HepG2 (cell line): ENCODE measurements around the gene MZF1. TPM values are rescaled to one million over a fixed set of nuclear protein-coding genes. Genes with fewer than 3 reads are reported as not detected.
A peak's percentile ranks its signal among the peaks of the same experiment; 100 is the strongest.

Experiments
- NR2F6 ChIP-seq, 2 experiments: IDR thresholded peaks; 2 replicates each; pipeline ENCODE4 v1.6.1; 2016; ENCODE audit warnings: antibody characterized with exemption in 1 of 2, mild to moderate bottlenecking in 1 of 2
- RFXAP ChIP-seq: sonication (generic); formaldehyde crosslinking; IDR thresholded peaks from 2 replicates; pipeline ENCODE4 v1.4.0; 2020; ENCODE audit warnings: missing genetic modification reagents, borderline replicate concordance
- SMARCC2 ChIP-seq: fragments of 450-650 bp; IDR thresholded peaks from 2 replicates; pipeline ENCODE4 v1.6.1; 2017; ENCODE audit warnings: antibody characterized with exemption, mild to moderate bottlenecking
- SRY ChIP-seq: sonication (generic); formaldehyde crosslinking; IDR thresholded peaks from 2 replicates; pipeline ENCODE4 v1.8.0; 2022; ENCODE audit warnings: mild to moderate bottlenecking, missing genetic modification reagents
- TCF7L2 ChIP-seq: IDR thresholded peaks from 2 replicates; pipeline ENCODE4 v1.6.1; 2011; ENCODE audit warnings: mild to moderate bottlenecking, low read depth, low read length, moderate library complexity
- TP53 ChIP-seq: sonication (generic); formaldehyde crosslinking; conservative IDR thresholded peaks from 2 replicates; pipeline ENCODE4 v1.4.0; 2020; ENCODE audit warnings: missing genetic modification reagents
- YEATS2 ChIP-seq: sonication (generic); formaldehyde crosslinking; IDR thresholded peaks from 2 replicates; pipeline ENCODE4 v1.4.0; 2020; ENCODE audit warnings: missing genetic modification reagents, borderline replicate concordance
- ZFP1 ChIP-seq: IDR thresholded peaks from 2 replicates; pipeline ENCODE4 v1.6.1; 2016
- ZIK1 ChIP-seq: sonication (generic); formaldehyde crosslinking; IDR thresholded peaks from 2 replicates; pipeline ENCODE4 v1.5.0; 2020; ENCODE audit warnings: mild to moderate bottlenecking, low read depth, missing genetic modification reagents, borderline replicate concordance
- ZNF264 ChIP-seq: sonication (generic); formaldehyde crosslinking; IDR thresholded peaks from 2 replicates; pipeline ENCODE4 v1.4.0; 2020; ENCODE audit warnings: missing genetic modification reagents
- ZNF350 ChIP-seq: sonication (generic); formaldehyde crosslinking; IDR thresholded peaks from 2 replicates; pipeline ENCODE4 v1.4.0; 2020; ENCODE audit warnings: mild to moderate bottlenecking, low read depth, missing genetic modification reagents, borderline replicate concordance
- ZNF407 ChIP-seq: sonication (generic); formaldehyde crosslinking; IDR thresholded peaks from one replicate; pipeline ENCODE4 v1.5.1; 2020; ENCODE audit warnings: mild to moderate bottlenecking, missing genetic modification reagents; ENCODE audit errors: not compliant biosample characterization
- ZNF510 ChIP-seq: sonication (generic); formaldehyde crosslinking; IDR thresholded peaks from 2 replicates; pipeline ENCODE4 v1.4.0; 2020; ENCODE audit warnings: low read depth, mild to moderate bottlenecking, missing genetic modification reagents
- ZNF574 ChIP-seq: sonication (generic); formaldehyde crosslinking; IDR thresholded peaks from 2 replicates; pipeline ENCODE4 v1.4.0; 2020; ENCODE audit warnings: missing genetic modification reagents
- ZXDC ChIP-seq: sonication (generic); formaldehyde crosslinking; IDR thresholded peaks from 2 replicates; pipeline ENCODE4 v1.5.0; 2020; ENCODE audit warnings: mild to moderate bottlenecking, missing genetic modification reagents
- polyA plus RNA-seq, 8 experiments: library from polyadenylated mRNA; depleted of rRNA in 3 of 8; stranded (reverse) in 7 of 8; unstranded in 1 of 8; fragments of >200 nt; fragmentation: Illumina TruSeq in 4 of 8; extraction: Trizol in 4 of 8; gene quantifications; 2 replicates each; pipeline versions ENCODE4 v1.2.1 to v1.2.3, GENCODE V29; 2011 to 2016; ENCODE audit warnings: low read depth in 4 of 8, missing spikeins in 1 of 8, mixed read lengths in 1 of 8; ENCODE audit not compliant: insufficient read depth in 1 of 8
- total RNA-seq, 5 experiments: library from RNA; depleted of rRNA; stranded (reverse); fragments of >200 nt; fragmentation: Illumina TruSeq; extraction: Trizol; gene quantifications; 2 replicates each; pipeline ENCODE4 v1.2.3, GENCODE V29; 2016; ENCODE audit warnings: low read depth in 1 of 5

MZF1 gene
- total and polyA plus RNA-seq, 2 of the 13 experiments (the other 11 are each of a cell fraction or from before 2014, with no cell fraction given) = 3.1 to 8.1 TPM

- peak; percentile 41; the same call in 1 of the 2 replicates for TF ChIP-seq ZXDC
- peak; percentile 58 for TF ChIP-seq RFXAP (CRISPR knock-in tag)
- peak; percentile 21; the same call in 1 of the 2 replicates for TF ChIP-seq ZIK1
- peak; percentile 69; the same call in 1 of the 2 replicates for TF ChIP-seq ZNF350
- TF ChIP-seq TCF7L2 = no peak
- TF ChIP-seq ZFP1 (CRISPR knock-in tag) = 0 out of 2 replicates have a peak, but pooled peaks have one; percentile 39
- TF ChIP-seq NR2F6 (IDR thresholded peaks at IDR 0.05) = no peak
- TF ChIP-seq NR2F6 (CRISPR knock-in tag; IDR thresholded peaks at IDR 0.05) = no peak
- no peak for TF ChIP-seq ZNF264
- TF ChIP-seq SMARCC2 = no peak
- TF ChIP-seq SRY (CRISPR knock-in tag) = peak; percentile 86; the same call in 1 of the 2 replicates
- TF ChIP-seq TP53 (CRISPR knock-in tag) = no peak
- TF ChIP-seq ZNF510 (CRISPR knock-in tag) = 0 out of 2 replicates have a peak, but pooled peaks have one; percentile 50
- peak; percentile 65 for TF ChIP-seq ZNF574 (CRISPR knock-in tag)
- TF ChIP-seq YEATS2 (CRISPR knock-in tag) = peak; percentile 81; the same call in 1 of the 2 replicates
- no peak for TF ChIP-seq ZNF407 (CRISPR knock-in tag)
Observed at GRCh38 chr19:58543826-58544590, 29.1 kb downstream of the MZF1 start, which contains the start of gene TRIM28 (continued).
